HG02678 (cell line): ENCODE data around the gene SPECC1L.

Experiments used
- ATAC-seq: cut with Tn5 transposase; IDR thresholded peaks from one replicate; pipeline ENCODE4 v1.9.1; 2021; ENCODE audit warnings: mild to moderate bottlenecking, moderate library complexity; ENCODE audit not compliant: unreplicated experiment

The SPECC1L gene

DNA sequence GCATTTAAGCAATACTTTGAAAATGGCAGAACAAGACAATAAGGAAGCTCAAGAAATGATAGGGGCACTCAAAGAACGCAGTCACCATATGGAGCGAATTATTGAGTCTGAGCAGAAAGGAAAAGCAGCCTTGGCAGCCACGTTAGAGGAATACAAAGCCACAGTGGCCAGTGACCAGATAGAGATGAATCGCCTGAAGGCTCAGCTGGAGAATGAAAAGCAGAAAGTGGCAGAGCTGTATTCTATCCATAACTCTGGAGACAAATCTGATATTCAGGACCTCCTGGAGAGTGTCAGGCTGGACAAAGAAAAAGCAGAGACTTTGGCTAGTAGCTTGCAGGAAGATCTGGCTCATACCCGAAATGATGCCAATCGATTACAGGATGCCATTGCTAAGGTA, 51.9 kb downstream of the SPECC1L start:
- ATAC-seq, result no peak

DNA sequence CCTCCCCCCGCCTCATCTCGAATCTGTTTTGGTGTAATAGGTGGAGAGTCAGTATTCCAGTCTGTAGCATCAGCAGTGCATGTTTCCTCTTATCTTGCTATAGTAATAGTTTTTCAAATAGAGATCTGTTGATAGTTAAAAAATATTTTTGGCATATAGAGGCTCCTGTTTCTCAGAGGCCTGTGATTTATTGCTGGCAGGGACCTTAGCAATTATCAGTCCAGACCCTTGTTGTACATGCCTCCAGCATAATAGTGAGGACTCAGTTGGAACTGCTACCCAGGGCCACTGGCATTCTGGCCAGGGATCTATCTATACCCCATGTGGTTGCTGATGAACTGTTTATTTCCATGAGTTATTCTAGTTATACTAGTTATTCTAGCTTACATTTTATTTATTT, 52.6 kb downstream of the SPECC1L start:
- no peak for ATAC-seq

DNA sequence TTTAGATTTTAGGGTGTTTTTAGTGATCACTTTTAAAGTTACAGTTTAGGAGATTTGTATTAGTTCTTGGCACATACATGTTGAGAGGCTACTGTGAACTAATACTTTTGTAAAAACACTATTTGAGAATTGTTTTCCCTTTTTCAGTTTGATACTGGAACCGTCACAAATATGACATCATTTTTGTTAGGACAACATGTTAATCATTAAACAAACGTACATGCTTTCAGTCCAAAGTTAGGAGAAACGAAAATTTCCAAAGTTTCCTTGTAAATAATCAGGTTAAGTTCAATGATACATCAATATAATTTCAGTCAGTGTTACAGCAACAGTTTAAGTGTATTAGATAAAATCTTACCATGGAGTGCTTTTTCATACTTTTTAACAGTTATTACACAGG, 53.1 kb downstream of the SPECC1L start:
- no peak for ATAC-seq

DNA sequence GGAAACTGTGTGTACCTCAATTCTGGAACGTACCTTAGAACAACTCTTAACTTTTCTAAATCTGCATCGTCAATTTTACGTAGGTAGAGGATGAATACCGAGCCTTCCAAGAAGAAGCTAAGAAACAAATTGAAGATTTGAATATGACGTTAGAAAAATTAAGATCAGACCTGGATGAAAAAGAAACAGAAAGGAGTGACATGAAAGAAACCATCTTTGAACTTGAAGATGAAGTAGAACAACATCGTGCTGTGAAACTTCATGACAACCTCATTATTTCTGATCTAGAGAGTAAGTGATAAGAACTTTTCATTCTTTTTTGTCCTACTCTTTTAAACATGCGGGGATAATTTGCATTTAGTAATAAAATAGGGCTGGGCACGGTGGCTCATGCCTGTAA, 53.5 kb downstream of the SPECC1L start:
- no peak for ATAC-seq

DNA sequence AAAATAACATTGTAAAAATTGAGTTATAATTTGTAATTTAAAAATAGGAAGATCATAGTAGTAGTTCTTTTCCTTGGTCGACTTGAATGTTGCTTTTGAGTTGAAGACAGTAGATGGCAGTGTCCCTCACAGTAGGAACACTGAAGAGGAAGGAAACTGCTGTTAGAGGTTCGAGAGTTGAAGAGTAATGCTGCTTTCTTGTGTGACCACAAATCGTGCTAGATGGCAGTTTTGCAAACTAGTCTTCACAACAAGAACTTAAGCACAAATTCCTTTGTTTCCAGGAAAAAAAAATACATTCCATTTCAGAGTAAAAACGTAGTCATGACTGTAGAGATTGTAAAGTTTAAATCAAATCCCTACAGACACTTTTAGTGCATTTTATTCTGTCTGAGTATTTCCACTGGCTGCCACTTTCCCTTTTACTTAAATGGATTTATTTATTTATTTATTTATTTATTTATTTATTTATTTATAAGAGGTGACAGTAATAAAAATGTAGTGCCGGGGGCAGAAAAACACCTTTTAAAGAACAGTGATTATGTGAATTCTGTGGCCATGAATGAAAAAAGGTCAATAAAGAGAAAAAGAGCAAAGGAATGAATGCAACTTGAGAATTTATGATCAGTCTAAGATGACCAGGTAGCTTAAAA, 54.6 kb downstream of the SPECC1L start:
- no peak for ATAC-seq

DNA sequence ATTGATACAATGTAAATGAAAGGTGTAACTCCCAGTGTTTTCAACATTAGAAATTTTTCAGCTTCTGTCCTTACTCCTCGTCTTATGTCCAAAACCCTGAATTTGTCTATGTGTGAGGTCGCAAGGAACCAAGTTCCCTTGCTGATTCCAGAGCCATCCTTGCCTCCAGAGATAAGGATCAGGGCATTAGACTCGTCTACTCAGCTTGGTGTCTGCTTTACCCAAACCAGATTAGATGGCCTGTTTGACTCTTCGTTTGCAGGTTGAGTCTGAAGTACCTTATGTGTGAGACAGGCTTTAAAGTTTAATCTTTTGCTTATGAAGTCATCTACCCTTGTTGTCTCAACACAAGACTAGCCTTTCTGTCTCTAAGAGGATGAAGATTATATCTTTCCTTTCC, 55.6 kb downstream of the SPECC1L start:
- no peak for ATAC-seq

DNA sequence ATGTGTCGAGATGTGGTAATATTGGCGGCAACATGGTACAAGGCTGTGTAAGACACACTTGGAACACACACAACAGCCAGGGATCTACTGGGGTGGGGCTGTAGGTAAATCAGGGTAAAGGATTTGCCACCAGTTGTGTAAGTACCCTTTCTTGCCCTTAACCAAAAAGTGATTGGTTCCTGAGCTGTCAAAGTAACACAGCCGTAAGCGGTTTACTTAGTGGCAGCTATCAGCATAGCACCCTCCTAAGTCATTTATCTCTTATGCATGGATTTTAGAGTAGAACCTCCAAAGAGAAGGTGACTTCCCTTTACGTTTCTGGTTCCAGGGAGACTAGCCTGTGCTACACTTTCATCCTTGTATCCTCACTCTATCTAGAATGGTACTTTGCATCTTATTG, 57.2 kb downstream of the SPECC1L start:
- no peak for ATAC-seq

DNA sequence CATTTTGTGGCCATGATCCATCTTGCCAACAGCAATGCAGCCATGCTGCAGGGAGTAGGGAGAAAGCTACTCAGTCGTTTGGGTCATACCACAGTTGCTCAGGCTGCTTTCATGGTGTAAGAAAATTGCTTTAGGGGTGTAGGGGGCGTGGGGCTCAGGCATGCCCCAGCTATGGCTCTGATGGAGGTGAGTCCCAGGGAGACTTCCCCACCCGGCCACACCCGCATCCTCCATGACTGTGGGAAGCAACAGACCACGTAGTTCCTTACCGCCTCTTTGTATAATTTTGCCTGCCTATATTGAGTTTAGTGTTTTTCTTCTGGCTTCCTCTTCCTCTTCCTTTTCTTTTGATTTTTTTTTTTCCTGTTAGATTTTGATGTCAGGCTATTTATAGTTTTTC, 58.8 kb downstream of the SPECC1L start:
- no peak for ATAC-seq

DNA sequence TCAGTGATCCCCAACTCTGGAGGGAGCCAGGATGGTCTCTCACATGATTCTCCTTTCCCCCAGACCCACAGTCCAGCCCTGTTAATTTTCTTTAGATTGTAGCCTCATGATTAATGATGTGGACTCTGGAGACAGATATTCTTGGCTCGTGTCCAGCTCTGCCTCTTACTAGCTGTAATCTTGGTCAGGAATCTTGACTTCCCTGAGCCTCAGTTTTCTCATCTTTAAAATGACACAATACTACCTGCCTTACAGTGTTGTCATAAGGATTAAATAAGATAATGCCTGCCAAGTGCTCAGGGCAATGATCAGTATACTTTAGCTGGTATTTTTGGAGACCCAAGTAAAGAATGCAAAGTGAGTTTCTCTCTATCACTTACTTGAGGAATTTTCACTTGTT, 60.0 kb downstream of the SPECC1L start:
- ATAC-seq, result no peak

DNA sequence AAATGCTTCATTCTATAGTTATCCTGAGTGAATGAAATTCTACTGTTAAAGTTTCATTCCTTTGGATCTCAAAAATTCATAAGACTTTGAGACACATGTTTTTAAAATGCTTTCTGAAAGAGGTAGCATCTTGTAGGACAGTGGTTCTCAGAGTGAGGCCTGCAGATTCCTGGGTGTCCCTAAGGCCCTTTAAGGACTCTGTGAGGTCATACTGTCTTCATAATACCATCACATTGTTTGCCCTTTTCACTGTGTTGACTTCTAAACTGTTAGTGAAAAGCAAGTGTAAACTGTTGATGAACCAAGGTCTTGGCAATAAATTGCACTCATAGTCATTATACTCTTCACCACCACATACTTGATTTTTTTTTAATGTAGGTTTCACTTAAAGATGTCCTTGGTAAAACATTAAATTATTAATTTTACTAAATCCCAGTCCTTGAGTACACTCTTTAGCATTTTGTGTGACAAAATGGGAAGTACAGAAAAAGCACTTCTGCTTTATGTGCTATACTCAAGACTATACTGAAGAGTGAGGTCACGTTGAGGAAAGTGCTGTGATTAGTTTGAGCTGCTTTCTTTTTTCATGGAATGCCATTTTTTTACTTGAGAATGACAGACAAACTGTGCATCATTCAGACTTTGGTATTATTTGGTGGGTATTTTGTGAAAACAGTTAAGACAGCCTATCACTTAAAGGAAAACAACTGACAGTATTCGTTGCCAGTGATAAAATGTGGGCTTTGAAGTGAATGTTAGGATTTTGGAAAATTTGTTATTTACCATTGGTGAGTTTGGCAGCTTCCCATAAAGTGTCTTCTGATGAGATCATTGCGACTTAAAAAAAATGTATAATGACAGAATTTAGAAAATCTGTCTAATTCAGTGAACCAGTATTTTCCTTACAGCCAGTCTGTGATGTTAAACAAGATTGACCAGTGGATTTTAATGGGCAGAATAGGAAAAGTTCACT, 61.1 kb downstream of the SPECC1L start:
- ATAC-seq, result no peak

DNA sequence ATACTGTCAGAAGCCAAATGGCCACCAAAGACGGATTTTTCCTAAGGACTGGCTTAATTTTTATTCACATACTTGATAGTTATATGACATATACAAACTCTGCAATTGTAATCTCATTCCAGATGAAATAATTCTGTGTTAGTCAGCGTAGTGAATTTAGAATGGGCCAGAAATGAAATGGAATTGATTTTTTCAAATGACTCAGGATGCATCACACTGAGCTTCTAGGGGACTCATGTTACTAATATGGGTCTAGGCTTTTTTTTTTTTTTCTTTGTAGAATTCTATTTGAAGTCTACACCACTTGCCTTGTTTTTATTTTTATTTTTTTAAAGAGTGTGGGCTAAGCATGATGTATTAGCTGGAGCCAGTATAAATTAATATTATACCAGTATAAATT, 62.7 kb downstream of the SPECC1L start:
- no peak for ATAC-seq

DNA sequence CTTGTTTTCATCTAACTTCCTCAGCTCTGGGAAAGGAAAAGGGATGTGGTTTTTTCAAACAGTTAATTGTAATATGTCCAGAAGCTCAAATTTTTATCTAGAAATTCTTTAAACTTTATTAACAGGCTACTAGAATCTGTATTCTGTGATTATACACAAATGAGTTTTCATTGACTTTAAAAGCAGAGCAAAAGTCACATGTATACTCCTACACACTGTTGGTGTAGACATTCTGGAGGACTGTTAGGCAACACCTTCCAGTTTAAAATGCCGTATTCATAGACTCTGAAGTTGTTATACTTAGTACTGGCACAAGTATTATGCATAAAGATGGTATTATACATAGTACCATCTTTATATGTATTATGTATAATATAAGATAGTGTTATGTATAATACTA, 64.9 kb downstream of the SPECC1L start:
- no peak for ATAC-seq

DNA sequence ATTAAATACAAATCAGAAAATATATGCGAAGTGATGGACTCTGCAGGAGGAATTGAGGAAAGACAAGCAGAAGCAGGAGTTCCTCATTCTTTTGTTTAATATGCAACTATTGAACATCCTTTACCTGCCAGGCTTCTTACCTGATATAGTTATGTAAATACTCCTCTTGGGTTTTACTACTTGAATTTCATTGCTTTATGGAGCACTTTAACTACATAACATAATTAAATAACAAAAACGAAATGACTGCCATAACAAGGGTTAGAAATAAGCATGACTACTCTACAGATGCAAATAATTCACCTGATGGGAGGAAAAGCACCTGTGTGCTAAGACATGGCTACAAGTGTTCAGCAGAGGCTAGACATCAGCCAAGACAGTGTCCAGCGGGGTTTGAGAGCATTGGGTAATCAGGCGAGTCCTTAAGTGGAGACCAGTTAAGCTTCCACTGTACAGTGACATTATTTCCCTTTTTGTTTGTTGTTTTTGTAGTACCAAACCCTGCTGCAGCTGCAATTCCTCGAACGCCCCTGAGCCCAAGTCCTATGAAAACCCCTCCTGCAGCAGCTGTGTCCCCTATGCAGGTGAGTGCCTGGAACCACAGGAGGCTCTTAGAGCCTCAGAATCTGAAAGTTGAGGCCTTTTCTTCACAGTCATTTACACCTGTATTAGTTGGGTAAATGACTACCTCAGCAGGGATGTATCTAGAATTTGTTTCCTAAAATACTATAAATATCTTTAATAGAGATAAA, 67.4 kb downstream of the SPECC1L start:
- no peak for ATAC-seq

DNA sequence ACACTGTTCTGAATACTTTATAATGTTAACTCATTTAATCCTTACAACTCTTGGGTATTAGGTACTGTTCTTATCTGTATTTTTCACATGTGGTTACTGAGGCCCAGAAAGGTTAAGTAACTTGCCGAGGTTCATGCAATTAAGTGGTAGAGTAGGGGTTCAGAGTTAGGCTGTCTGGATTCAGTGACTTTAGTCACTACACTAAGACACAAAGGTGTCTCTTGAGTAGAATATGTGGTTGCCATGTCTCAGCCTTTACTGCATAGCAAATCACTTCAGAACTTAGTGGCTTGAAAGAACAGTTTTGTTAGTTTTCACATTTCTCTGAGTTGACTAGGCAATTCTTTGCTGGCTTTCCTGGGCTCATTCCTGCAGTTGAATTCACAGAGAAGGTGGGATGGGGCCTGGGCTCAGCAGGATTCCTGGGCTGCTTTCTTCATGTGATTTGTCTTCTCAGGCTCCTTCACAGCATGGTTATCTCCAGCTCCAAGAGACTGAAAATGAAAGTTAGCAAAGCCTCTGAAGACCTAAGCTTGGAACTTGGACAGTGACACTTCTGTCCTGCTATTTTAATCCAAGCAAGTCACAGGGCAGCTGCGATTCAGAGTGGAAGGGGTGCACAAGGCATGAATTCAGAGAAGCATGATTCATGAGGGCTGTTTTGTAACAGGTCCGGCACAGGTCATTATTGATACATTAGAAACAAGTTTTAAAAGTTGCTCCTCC, 68.3 kb downstream of the SPECC1L start:
- ATAC-seq, result no peak

DNA sequence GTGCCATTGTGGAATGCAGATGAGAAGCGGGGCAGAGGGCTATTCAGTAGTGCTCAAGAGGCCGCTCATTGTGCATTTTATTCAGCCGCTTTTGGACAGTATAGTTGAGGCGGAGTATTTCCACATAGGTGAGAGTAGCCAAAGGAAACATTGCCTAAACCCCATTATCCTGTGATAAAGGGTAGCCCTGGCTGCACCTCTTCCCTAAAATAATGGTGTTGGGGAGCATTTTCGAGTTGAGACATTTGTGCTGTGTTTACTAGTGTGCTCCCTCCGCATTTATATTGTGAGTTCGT, 68.8 kb downstream of the SPECC1L start:
- ATAC-seq, result no peak

DNA sequence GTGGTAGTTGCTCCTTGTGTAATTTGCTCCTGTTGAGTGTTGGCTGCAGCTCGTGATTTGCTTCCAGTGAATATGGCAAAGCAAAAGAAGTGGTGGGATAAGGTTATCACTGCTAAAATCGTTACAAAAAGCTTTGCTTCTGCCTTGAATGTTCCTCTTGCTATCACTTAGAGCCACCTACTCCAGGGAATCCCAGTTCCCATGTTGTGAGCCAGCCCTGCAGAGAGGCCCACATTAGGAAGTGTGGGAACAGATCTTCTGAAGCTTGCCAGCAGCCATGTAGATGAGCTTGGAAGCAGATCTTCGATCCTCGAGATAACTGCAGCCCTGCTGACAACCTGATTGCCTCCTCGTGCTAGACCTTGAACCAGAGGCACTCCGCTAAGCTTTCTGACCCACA, 71.0 kb downstream of the SPECC1L start:
- no peak for ATAC-seq

DNA sequence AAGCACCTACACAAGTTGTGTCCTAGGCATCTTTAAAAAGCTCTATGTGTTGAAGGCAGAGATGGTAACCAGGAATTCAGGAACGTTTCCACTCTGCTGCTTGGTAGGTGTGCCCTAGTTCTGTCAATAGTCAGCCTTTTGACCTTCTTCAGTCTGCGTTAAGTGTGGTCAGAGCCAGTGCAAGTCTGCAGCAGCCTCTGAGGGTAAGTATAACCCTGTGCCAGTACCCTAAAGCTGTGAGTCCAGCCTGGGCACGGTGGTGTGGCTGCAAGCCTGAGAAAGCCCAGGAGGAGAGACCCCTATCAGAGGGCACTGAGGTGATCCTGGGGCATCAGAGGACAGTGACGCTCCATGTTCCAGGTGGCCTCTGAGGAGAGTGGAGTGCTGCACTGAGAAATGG, 80.0 kb downstream of the SPECC1L start:
- no peak for ATAC-seq

DNA sequence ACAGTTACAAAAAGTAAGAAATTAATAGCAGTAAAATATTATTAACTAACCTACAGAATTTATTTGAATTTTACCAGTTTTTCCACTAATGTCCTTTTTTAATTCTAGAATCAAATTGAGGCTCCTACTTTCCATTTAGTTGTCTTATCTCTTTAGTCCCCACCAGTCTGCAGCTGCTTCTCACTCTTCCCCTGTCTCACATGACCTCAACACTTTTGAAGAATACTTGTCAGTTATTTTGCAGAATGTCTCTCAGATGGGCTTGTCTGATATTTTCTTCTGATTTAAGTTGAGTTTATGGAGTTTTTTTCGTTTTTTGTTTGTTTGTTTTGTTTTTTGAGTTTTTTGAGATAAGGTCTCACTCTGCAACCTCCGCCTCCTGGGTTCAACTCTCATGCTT, 82.5 kb downstream of the SPECC1L start:
- no peak for ATAC-seq

DNA sequence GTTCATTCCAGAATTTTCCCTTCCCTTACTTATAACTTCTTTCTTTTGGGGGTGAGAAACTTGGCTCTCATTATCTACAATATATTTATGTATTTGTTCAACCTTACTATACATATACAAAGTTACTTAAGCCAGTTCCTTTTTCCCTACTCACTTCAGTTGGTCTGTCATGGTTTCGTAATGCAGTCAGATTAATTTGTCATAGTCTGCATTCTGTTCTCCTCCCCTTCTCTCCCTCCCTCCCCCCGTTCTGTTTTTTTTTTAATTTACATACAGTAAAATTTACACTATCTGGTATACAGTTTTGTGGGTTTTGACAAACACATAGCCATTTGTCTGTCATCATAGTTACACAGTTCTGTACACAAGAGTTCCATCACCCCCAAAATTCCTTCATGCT, 84.9 kb downstream of the SPECC1L start:
- no peak for ATAC-seq

DNA sequence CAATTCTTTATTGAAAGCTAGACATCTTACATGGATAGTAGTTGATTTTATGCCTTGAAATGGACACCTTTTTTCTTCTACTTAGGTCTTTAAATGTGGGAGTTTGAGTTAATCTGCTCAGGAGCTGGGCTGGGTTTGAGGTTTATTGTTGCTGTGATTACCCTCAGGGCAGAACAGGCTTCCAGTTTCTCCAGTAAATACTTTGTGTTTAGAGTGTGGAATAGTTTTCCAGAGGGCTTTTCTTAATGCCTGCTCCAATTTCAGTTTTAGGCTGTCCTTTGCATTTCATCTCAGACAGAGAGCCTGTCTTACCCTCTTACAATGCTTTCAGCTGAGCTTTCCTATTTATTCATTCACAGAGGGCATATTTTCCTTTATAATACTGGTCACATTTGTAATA, 86.9 kb downstream of the SPECC1L start:
- no peak for ATAC-seq

DNA sequence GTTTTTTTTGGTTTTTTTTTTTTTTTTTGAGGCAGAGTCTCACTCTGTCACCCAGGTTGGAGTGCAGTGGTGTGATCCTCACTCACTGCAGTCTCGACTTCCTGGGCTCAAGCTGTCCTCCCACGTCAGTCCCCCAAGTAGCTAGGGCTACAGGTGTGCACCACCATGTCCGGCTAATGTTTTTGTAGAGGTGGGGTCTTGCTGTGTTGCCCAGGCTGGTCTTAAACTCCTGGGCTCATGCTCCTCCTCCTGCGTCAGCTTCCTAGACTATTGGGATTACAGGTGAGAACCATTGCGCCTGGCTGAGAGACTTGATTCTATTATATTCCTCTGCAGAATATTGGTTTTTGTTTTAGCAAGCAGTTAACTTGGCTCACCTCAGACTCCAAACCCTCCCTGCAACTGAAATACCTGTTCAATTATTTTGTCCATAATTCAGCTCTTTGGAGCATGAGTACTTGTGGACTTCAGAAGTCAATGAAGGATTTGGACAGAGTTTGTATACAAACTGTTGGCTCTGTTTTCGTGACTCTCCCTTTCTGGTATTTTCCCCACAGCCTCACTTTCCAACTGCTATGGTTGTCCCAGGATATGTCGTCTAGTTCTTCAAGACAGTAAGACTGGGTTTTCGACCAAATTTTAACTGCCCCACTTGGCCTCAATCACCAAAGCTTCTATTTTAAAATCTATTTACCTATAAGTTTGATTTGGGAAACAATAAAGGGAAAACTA, 87.6 kb downstream of the SPECC1L start:
- no peak for ATAC-seq
